Suprapubic skin (tissue), 4 donors: ENCODE data around the gene CEACAM4.

Experiments
- CTCF ChIP-seq, 2 donors: fragments of 200-600 bp in 1 of 2; fragments of 450-650 bp in 1 of 2; sonication (generic) in 1 of 2; IDR thresholded peaks; one replicate each; pipeline ENCODE4 v1.5.1; 2016 to 2019; ENCODE audit warnings: antibody characterized with exemption in 2 of 2, mild to moderate bottlenecking in 1 of 2, moderate library complexity in 1 of 2
- EP300 ChIP-seq: sonication (generic); formaldehyde crosslinking; IDR thresholded peaks from one replicate; pipeline ENCODE4 v1.6.1; 2017; ENCODE audit warnings: antibody characterized with exemption
- POLR2A ChIP-seq, 2 donors: fragments of 450-650 bp; IDR thresholded peaks; one replicate each; pipeline ENCODE4 v1.6.1; 2017; ENCODE audit warnings: antibody characterized with exemption in 2 of 2, mild to moderate bottlenecking in 2 of 2, moderate library complexity in 2 of 2
- POLR2AphosphoS5 ChIP-seq, 3 donors: sonication (generic); formaldehyde crosslinking; IDR thresholded peaks; one replicate each; pipeline ENCODE4 v1.6.1; 2017; ENCODE audit warnings: antibody characterized with exemption in 3 of 3

GRCh38 chr19:41599175-41599966 is 27.5 kb downstream of the CEACAM4 start:
- TF ChIP-seq CTCF (IDR thresholded peaks at IDR 0.05) (no peak), POLR2A (IDR thresholded peaks at IDR 0.05) (no peak), EP300 (no peak), POLR2AphosphoS5 (IDR thresholded peaks at IDR 0.05) (no peak)
